CD4-positive, alpha-beta T cell treated with Interleukin-12 subunit alpha and Interleukin-12 subunit beta, for 1 hour (primary cell): Measurements from ENCODE around the gene DLG2.

ENCODE experiments used
- DNase-seq: peaks from one replicate; pipeline ENCODE4 v3.0.0-alpha.2; 2020

DLG2 gene

DNA sequence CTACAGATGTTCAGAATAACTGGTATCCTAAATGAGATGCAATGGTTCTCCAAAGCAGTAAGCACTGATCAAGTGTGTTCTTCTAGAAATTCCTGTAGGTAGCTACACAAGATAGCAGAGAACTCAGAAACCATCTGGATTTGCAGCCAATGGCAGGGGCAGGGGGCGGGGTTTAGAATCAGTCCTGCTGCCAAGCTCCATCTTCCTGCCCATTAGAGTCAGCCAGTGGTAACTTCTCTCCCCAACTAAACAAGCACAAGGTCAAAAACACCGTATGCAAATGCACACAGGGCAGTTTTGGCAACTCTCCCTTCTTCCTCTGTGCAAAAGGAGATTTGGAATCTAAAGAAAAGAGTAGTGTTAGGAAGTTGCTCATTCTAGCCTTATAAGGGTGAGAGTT, 2103.5 kb downstream of the DLG2 start:
- DNase-seq: no peak

DNA sequence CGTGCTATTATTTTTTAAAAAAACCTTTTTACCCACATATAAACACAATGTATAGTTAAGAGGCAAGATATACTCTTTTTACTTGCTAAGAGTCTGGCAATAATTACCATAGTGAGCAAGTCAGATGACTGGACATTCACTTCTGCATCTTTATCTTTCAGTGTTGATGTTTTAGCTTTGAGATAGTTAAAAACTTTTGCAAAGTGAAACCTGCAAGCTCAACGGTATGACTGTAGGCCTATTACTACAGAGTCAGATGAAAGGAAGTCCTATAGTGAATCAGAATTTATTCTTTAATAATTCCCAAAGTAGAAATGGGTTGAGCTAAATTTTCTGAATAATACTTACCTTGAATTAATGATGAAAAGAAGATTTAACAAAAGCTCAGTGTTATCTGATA, 2104.2 kb downstream of the DLG2 start:
- no peak for DNase-seq

DNA sequence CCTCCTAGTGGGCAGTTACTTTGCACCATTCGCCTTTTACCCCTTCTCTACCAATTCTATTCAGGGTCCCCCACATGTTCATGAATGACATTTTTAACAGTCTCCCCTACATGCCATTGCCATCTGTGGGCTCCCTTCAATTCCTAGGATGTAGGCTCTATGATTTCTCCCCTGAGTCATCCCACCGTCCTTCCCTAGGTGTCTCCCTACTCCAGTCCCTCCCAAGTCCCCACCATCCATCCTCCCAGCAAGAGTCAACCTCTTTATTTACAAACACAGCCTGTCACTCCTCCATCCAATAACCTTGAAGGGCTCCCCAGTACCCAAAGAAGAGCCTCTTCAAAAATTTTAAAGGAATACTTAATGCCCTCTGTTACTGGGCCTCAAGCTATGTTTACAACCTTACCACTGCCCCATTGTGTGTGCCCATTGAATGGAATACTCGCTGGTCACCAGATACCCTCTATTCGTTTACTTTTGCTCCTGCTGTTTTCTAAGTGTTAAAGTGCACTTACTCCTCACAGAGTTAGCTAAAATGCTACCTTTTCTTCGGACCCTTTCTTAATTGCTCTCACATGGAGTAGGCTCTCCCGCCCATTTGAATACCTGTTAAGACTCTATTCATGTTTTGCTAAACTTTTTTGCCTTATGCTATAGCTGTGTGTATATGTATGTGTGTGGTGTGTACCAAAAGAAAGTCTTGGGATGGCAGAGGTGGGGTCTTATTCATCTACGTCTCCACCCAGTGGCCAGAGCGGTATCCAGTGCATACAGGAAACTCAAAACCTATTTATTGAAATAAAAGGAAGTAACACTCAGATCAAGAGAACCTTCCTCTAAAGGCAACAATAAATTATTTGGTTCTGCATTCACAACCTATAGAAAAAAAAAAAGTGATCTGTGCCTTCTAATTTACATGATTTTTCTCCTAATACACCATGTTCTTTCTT, 2105.2 kb downstream of the DLG2 start:
- DNase-seq: no peak

DNA sequence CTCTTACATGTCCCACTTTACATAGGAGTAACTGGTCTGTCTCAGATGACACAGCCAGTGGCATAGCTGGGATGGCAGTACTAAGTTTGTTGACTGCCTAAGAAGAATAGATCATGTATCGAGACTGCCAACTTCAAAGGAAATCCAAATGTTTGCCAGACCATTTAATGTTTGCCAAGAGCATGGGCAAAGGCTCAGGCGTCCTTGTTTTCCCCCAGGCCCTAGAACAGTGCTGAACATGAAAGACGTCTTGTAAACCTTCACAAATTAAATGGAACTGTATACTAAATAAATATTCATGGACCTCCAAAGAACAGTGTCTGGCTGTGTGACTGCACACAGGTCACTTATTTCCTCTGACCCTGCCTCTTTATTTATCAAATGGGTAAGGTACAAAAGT, 2106.3 kb downstream of the DLG2 start:
- DNase-seq: no peak

DNA sequence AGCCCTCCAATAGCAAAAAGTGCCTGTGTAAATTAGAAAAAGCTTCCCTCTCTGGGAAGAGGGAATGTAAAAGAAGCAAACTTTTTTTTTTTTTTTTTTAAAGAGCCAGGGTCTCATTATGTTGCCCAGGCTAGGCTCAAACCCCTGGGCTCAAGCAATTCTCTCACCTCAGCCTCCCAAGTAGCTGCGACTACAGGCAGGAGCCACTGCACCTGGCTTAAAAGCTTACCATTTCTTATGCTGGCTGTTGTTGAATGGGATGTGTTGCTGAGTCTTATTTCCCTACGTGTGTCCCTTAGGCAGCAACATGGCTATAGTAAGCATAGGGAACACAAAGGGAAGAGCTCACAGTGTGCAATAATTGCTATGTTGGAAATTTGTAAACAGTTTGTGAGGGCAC, 2115.5 kb downstream of the DLG2 start:
- no peak for DNase-seq

DNA sequence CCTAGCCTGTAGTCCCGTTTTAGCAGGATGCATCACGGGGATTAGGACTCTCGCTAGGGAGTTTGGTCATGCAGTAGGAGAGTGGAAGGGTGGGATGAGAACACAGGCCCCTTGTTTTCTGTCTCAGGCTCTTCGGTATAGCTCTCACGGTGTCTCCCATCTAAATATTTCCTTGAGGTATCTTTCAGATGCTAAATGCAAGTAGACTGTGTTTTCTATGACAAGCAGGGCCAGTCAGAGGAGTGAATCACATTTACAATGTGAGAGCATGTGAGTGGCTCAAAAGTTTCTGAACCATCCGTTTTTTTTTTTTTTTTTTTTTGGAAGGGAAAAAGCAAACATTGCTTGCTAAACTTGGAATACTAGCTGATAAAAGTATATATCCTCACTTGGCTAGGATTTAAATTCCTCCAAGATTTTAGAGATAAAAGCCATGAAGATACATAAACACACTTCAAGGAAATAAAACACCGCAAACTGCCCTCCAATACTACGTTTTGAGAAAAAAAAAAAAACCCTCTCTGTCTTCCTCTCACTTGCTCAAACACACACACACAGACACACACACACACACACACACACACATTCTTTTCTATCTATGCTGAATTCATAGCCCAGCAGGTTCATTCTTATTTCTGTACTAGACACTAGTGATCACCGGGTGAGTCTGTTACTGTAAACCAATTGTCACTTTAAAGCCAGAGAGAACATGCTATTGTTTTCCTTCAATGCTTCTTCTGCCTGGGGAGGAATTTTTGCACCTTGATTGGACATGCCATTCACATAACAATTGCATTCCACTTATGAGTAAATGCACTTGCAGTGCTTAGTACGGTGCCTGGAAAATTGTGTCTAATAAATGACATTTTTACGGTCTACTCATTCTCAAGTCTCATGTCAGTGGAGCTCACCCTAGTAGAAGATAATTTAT, 2116.3 kb downstream of the DLG2 start:
- DNase-seq: no peak

DNA sequence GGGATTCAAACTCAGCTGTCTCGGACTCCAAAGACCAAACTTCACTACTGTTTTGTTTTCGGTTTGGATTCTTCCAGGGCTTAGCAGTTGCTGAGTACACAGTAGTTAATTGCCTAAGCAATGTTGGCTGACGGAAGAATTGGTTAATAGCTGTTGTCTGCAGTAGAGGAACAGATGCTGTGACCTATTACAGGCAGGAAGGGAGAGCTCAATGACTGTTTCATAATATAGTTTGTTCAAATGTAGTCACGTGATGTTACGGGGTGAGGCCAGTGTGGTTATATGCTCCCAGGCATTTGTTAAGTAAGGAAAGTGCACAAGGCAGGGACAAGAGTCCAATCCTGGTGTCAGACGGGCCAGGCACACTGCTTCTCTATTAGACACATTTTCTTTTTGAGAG, 2118.3 kb downstream of the DLG2 start:
- DNase-seq: no peak

DNA sequence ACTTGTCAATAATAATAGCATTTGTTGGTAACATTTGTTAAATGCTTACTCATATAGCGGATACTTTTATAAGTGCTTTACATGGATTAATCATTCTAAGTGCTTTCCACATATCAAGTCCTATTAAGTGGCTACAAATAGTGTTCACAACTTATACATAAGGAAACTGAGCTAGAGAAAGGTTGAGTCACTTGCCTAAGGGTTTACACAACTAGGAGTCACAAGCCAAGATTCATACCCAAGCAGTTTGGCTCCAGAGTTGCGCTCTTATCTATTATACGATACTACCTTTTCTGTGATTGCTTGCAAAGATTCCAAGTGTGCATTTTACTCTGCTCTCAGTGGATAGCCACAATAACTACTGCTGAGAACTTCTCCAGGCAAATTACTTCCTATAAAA, 2125.1 kb downstream of the DLG2 start:
- DNase-seq: no peak

DNA sequence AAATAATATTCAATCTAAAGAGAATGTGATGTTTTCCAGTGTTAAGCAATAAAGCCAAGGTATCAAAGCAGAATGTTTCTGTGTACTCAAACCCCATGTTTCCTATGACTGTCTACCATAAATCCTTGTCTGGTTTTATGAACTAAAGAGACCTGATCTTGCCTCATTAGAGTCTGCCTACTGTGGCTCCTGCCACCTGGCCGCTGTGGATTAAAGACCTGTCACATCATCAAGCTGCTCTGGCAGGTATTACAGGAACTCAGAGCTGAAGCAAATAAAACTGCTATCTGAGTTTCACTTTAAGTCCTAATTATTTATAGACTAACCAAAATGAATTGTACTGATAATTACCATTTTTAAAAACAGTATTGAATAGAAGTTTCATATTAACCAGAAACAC, 2133.2 kb downstream of the DLG2 start:
- DNase-seq: no peak

DNA sequence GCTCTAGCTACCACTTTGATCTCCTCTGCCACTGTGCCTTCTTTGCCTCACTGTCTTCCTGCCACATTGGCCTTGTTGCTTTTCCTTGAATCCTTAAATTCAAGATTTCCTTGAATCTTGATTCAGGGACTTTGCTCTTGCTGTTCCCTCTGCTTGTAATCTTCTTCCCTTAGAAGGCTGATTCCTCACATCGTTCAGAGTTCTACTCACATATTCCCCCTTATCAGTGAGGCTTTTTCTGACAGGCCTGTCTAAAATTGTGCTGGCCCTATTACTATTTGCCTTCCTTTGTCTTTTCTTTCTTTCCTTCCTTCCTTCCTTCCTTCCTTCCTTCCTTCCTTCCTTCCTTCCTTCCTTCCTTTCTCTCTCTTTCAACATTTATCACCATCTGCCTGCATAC, 2134.1 kb downstream of the DLG2 start:
- DNase-seq: no peak

DNA sequence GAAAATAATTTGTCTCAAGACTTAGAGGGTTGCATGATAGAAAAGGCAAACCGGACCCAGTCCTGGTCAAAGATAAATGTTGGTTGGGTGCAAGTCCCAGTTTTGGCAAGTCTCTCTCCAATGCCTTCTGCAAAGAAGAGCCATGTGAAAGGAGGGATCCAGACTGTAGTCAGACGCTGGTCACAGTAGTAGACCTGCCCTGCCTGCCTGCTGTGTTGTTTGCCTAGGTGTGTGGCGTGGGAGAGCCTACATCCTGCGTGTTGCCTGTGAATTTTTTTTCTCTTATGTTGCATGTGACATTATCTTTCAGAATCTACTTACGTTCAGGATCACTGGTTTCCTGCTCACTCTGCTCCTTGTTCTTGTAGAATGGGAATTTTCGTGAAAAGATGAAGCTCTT, 2143.3 kb downstream of the DLG2 start:
- no peak for DNase-seq

DNA sequence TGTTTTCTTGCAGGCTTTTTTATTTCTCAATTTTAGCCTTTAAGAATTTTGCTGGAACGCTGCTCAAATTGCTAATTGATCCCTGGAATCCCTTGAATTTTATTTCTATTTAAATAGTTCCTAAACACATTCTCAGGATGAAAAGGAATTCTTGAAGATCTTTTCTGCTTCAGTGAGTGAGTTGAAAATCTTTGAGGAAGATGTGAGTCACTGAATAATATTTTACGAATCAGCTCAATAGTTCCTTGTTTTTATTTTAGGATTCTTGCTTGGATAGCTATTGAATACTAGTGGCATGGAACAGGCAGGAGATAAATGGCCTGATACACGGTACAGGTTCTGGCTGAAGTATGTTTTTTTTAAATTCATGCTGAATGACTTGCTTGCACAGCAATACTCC, 2146.3 kb downstream of the DLG2 start:
- DNase-seq: no peak

DNA sequence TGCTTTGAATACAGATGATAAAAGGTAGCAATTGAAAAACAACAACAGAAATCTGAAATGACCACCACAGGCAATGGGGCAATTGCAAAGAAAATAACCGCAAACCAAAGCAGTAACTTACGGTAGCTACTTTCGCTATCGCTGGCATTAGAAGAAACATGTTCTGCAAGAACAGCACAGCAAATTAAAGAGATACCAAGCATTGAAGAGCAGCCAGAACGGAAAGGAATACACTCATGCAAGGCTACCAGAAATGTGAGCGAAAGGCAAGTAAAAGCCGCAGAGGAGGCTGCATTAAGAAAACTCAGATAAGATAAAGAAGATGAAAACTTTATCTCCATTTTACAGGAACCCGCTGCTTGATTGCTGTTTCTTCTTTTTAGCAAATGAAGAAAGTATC, 2146.9 kb downstream of the DLG2 start:
- no peak for DNase-seq

DNA sequence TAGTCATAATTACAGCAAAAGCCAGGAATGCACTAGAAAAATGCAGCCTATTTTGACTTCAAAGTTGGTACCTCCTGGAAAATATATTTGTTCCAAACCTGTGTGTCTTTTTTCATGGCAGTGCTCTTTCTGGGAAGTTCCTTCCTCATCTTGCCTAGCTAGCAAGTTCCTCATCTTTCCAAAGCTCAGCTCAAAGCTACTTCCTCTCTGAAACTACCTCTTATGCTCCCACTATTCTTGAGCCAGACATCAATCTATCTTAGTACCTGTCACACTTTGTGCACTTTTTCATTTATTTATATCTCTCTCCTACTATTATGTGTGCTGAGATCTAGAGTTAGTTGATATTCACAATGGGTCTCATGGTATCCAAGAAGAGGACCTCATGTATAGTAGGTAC, 2149.4 kb downstream of the DLG2 start:
- DNase-seq: no peak

DNA sequence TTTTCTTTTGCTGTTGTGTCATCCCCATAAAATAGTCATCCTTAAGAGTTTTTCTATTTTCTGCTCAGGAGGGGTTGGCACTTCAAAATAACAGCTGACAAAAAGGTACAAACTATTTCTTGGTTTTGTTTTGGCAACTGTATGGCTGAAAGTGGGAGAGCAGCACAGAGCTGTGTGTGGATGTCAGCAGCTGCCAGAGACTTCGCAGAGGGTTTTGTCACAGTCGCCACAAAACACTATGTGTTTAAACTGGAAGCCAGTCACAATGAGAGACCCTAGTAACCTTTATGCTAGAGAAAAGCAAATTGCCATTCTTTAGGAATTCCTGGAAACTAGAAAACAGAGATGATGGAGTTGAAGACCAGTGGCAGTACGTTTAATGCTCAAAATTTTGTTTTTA, 2151.4 kb downstream of the DLG2 start:
- DNase-seq: no peak

DNA sequence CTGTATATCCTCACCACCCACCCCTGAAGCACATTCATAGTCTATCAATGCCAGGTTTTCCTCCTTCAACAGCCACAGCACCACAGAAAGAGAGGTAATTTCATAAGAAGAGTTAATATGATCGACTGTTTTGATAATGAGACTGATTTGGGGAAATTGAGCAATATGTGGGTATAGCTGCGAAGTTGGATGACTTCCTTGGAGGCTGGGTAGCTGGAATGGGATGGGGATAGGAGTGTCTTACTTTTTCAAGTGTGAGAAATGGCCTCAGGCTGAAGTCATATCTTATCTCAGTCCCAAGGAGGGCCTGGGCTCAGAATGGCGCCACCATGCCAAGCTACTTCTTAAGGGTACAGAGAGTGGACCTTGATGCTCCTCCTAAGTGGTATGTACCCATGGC, 2153.4 kb downstream of the DLG2 start:
- DNase-seq: no peak

DNA sequence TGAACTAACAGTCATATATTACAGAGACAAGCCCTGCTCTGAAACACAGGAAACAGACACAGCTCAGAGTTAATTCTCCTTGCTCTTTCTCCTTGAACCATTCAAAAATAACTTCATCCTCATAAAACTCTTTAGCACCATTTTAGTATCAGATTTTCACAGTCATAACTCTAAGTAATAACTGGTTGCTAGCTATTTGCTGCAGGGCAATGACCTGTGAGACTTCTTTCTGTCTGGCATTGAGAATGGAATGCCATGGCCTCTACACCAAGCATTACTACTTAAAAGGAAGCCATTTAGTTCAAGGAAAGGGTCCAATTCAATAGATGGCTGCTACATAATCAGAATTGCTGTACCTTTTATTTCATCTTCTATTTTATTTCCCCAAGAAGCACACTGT, 2154.3 kb downstream of the DLG2 start:
- DNase-seq: no peak

DNA sequence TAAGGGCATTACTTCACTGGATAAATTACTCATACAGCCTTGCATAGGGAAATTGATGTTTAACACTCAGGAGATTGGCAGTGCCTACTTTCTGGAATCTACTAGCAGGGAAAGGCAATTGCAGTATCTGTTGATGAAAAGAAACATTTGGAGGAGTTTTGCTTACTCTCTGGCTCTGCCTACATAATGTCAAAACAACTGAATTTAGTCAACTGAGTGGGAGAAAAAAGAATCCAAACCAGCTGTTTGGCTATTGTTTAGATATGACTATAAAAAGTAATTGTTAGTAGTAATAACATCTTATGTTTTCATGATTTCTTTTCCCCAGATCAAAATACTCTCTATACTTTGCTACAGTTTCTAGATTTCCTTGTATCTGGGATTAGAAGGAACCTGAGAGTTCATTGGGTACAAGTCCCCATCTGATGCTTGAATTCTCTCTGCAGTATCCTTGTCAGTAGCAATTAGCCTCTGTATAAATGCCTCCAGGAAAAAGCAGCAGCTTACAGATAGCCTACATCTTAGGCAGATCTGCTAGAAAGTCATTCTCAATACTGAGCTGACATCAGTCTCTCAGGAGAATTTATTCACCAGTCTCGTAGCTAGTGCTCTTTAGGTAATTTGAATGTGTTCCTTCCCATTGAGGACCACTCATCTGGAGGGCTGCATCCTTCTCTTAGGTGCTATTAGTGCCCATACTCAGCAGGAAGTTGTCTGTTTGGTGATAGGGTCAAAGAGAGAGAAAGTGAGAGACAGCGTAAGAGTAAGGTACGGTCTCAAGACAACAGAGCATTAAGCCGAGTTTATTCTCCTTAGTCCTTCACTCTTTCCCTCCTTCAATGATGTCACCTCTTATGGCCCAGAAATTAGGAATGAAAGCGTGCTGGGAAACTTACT, 2155.1 kb downstream of the DLG2 start:
- DNase-seq: no peak

DNA sequence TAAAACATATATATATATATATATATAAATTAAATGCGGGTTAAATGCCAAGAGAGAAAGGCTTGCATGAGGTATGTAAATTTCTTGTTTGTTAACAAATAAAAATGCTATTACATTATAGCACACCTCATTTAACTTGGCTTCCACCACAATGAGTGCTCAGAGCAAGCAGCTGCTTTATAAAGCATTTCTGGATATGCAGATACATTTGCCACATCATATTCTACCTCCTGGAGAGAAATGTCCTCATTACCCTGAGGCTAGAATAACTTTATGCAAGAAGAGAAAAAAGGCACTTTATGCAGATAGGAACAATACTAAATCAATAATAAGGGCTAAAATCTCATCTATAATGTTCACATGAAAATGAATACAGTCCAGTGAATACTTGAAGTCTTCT, 2159.3 kb downstream of the DLG2 start:
- no peak for DNase-seq

DNA sequence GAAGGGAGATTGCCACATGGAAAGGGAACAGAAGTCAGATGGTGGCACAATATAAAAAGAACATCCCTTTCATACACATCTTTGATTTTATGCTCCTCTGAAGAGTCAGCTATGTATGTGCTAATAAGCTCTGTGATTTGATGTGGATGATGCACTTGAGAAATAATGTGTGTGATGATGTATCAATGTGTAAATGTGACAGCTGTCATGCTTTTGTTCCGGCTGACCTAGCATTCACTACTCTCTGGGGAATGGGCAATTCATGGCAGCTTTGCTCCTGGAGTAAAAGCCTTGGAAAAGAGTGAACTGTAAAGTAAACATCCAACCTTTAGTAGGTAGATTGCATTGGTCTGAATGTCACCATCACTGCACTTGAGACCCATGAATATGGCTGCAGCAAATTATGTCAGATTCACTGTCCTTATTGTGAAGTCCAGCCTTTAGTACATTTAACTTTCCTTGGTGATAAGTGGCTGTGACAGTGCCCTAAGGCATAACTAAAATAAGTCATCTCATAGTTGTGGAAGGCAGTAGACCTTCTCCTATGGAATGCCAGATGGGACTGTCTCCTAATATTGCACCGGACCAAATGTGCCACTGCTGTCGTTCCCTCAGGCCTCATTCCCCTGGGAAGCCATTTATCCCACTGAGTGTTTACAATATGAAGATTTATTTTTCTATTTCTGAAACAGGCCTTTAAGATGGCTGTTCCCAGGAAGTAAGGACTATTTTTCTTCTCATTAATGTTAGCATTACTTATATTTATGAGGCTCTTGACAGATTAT, 2162.8 kb downstream of the DLG2 start:
- no peak for DNase-seq

DNA sequence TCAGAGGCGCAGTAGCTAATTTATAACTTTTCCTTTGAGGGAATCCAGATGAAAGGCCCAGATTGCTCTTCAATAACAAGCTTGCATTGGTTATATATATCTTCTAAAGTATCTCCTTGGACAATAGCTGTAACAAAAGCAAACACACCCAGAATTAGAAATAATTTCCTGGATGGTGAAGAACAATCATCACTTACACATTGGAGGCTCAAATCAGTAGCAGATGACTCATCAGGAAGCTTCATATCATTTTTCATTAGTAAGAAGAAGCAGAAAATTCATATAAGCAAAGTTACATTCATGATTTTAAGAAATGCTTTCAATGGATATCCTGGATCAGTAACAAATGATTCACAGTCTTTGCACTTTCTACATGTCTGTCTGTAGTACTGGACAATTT, 2167.3 kb downstream of the DLG2 start:
- DNase-seq: no peak

DNA sequence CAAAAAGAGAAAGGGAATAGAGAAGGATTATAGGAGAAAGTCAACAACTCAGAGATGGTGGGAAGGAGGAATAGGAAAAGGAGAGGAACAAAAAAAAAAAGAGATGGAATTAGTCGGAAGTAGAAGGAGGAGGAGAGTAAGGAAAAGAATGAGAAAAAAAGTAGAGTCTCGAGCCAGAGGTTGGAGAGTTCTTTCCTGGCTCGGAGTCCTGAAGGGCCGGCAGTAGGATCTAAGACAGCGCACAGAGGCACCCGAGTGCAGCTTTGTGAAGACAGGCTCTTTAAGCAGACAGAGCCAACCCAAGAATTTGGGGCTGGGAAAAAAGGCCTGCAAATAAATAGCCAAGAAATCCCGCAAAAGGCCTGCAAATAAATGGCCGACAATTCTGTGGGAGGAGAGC, 2170.6 kb downstream of the DLG2 start:
- DNase-seq: no peak
